NCI-H2107 (cell line): ENCODE results near the gene PDE4D.
"Not testable (repeated sequence)": the region's sequence is repeated elsewhere in the genome, so short reads cannot be mapped to it uniquely, and the experiment has no call there.

Experiments used
- DNase-seq: peaks from one replicate; lab custom pipeline; 2025; lab: John Stamatoyannopoulos, UW

The PDE4D gene

DNA sequence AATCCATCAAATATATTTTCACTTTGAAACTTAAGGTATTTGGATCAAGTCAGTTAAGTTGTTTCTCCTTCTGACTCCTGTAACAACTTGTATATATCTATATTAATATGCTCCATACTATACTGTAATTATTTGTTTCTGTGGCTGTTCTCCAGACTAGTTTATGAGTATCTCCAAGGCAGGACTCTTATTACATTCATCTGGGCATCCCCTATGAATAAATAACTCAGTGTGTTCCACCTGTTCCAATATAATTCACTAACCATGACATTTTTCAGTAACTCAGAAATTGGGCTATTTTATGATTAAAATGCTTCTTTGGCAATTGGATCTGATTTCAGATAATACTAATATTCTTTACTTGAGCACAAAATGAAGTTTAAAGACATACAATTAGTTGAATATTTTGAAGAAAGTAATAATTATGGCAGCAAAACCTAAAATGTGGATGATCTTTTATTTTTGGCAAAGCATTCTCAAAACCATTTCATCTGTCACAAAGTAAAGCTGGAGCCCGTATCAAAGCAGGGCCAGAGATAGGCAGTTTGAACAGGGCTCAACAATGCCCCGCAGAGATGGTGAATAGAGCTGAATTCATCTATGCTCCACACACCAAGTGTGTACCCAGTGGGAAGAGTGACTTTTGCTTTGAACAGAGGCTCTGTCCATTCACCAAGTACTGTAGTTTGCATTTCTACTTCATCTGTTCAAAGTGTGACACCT lies 314.3 kb downstream of the PDE4D start:
- DNase-seq: no peak

DNA sequence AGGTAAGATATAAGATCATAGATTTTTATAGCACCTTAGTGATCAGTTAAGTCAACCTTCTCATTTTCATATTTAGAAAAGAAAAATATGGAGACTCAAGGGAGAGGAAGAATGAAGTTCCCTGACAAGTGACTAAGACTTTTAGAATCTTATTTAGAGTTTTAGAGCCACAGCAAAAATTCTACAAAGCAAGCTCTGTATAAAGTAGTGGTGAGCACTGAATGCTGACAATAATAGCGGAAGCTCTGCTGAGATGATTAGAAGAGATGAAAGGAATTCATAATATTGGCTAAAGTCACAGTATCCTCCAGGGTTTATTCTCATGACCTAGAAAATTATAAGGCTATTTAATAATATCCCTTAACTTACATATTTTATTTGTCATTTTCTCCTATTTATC lies 316.0 kb downstream of the PDE4D start:
- no peak for DNase-seq

DNA sequence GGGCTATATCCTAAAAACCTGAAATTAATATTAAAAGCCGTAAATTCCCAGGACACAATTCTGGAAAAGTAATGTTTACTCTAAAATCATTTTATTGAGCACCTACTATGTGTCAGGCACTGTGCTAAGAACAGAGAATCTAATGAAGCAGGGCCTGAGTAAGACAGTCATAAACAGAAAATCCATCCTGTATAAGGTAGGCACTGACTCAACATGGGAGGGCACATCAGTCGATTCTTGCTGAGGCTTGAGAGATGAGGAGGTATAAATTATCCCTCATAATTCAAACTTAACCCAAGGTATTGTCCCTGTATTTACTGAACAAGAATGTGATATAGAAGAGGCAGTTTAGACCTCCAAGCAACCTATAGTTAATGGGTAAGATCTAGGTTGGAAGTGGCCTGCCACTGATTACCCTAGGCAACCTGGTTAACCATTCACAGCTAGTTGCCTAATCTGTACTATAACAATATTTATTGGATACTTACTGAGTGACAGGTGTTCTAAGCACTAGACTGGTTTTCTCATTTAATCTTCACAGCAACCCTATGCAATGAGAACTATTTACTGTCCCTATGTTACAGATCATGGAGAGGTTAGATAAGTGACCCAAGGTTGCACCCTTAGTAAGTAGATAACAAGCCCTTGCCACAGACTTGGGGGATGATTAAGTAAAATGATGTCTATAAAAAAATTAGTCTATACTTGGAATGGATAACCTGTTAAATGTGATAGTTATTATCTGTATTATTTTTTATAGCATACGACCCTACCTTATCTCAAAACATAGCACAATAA lies 317.7 kb downstream of the PDE4D start:
- no peak for DNase-seq

DNA sequence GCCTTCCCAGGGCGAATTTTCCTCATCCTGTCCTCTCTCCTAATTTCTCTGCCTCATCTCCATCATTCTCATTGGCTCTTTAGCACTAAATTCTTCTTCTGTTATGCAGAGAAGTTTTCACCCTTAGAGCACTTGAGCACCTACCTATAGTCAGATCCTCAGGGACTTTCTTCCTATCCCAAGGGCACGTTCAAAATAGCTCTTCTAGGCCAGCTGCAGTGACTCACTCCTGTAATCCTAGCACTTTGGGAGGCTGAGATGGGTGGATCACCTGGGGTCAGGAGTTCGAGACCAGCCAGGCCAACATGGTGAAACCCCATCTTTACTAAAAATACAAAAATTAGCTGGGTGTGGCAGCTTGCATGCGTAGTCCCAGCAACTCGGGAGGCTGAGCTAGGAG lies 320.0 kb downstream of the PDE4D start:
- not testable (repeated sequence) for DNase-seq

DNA sequence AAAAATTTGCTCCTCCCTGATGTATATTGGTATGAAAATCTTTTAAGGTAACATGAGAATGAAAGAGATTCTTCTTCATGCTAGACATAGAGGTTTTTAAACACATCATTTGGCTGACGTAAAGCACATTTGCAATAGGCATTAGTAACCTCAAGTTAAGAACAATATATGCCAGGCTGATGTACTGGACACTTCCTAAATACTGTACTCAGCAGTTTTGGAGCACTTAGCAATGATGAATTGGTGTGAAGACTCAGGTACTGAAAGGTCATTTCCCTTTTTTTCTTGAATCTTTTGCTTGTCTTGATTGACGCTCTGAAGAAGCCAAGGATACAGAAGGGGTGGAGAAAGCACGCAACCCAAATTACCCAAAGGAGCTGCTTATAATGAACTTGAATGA lies 322.5 kb downstream of the PDE4D start:
- no peak for DNase-seq

DNA sequence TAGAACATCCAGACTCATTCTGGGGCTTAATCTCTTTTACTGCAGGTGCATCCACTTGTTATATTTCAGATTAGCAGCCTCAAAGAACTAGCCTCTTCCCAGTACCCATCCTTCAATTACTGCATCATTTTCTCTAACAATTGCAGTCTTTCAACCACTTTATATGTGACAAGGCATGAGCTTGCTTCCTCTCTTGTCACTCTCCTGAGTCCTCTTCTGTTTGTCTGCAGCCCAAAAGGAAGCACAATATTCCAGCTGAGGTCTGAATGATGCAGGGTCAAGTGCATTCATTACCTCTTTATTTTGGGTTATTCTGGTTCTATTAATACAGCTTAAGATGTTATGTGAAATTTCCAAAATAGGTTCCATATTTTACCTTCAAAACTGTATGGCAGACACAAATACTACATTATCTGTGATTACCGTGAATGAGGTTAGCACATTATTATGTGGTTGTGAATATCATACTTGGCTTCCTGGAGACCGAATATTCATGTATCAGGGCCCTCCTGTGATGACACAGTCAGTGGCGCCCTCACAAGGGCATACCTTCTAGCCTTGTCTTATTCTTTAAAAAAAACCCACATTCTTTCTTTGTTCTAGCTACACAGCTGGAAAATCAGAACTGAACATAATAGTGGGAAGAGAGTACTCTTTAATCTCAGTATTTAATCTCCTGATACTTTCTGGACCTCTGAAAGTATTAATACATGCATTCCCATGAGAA lies 323.8 kb downstream of the PDE4D start:
- DNase-seq: no peak

DNA sequence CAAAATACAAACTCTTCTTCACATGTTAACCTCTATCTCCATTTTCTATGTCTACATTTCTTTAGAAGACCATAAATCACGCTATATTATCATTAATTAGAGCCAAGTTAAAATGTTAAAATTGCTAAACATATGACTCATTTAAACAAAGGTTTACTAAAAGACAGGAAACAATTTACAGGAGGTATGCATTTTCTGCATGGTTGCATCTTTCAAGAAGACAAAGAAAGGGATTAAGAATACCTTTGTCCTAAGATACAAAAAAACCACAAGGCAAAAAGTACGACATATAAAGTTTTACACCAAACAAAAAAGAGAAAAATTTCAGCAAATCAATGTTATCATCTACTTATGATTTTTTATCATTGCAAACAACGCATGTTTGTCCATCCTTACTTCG lies 324.4 kb downstream of the PDE4D start:
- no peak for DNase-seq

DNA sequence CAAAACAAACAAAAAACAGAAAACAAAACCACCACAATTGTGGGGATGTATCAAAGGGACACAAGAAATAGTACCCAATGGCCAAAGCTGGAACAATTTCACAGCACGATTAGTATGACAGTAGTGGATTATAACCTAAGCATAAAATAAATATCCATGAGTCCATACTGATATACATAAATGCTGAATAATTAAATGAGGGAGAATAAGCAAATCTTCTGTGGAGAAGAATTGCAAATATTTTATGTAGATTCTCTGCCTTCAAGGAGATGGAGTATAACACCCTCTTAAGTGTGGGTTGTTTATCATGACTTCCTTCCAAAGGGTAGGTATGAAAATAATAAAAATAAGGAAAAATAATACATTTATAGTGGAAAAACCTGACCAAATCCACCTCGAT lies 325.4 kb downstream of the PDE4D start:
- no peak for DNase-seq

DNA sequence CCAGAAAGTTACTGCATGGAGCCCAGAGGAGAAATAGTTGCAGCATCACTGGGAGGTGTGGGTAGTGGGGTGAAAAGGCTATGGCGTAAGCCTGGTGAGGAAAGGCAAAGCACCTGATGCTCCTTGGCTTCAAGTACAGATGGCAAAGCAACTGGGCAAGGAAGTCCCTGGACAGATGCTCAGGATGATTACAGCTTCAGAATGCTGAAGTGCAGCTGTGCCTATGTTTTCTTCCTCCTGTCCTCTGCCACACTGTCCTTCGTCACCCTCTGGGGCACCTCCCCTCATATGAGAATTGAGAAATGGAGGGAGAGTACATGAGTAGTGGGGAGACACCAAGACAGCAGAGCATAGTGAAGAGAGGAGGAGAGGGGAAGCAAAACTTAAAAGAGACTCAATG lies 328.0 kb downstream of the PDE4D start:
- no peak for DNase-seq

DNA sequence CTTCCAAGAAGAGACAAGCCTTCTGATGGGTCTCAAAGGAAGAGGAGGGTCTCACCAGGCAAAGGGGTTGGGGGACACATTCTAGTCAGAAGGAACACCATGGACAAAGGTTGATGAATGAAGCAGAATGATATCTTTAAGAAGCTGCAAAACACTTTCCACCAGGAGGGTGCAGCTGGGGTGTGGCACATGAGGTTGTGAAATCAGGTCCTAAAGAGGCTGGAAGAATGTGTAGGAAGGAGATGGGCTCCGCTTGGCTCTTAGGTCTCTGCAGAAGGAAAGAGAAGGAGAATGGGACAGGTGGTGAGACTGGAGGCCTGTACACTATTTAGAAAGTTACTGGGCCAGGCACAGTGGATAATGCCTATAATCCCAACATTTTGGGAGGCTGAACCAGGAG lies 328.6 kb downstream of the PDE4D start:
- no peak for DNase-seq

DNA sequence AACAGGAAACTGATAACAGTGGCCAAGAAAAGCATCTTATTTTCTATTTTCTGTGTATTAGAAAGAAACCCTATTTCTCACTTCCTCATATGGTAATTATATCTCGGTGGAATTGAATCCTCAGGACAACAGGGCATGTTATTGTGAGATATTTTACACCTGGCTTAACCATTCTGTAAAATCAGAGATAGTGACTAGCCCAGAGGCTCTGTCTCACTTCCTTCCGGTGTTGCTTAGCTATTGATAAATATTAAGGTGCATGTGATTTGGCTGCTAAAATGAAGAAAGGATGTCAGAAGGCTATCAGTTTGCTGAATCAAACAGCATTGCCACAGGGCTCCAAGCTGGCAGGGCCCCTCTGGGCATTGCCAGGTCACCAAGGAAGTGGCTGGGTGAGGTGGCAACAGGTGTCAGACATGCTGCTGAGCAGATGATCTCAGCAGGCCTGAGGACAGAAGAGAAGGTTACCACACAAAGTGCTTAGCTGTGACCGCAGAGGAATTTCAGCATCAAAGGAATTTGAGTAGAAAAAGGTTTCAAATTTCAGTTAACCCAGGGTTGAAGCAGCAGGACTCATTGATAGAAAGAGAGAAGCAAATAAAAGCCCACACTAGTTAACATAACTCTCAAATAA lies 330.7 kb downstream of the PDE4D start:
- no peak for DNase-seq

DNA sequence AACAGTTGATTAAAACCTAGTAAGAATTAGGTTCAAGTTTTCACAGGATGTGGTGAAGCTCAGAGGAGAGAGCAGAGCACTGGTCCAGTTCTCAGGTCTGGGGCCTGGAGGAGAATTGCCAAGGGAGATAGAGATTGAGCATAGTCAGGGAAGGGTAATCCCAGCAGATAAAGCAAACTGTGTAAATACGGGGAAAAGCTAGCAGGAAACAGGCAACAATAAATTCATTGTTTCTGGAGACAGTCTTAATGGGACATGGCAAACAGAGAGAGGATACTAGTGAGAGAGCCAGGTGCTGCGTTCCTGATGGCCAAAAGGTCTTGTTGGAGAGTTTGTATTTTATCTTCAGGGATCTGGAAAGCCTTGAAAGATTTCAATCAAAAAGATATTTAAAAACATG lies 333.0 kb downstream of the PDE4D start:
- DNase-seq: no peak

DNA sequence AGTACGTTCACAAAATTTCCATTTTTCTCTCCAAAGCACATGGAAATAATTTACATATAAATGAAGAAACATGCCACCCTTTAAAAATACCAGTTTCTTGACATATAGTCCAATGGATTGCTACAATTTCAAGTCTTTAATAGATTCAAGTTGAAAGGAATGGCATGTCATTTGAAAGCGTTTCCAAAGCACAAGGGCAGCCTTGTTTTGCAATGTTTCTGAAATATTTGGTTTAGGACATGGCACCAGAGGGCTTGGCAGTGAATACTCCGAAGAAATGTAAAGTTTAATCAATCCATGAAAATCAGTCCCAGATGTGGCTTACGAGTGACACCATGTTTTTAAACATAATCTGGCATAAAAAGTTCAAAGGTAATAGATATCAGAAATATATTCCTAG lies 333.7 kb downstream of the PDE4D start:
- DNase-seq: no peak

DNA sequence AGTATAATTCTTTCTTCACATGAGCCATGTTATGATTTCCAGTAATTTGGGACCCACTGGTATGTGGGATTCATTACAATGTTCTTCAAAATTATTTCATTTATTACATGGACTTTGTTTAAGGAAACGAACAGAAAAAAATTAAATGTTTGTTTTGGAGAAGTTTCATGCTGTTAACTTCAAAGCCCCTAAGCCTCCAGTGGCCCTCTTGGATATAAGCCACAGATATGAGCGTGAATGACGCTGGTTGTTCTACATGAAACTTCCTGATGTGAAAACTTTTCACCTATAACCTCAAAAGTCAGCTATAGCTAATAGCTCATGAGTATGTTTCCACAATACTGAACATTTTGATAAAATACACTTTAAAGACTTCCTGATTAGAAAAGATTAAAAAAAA lies 334.2 kb downstream of the PDE4D start:
- DNase-seq: no peak

DNA sequence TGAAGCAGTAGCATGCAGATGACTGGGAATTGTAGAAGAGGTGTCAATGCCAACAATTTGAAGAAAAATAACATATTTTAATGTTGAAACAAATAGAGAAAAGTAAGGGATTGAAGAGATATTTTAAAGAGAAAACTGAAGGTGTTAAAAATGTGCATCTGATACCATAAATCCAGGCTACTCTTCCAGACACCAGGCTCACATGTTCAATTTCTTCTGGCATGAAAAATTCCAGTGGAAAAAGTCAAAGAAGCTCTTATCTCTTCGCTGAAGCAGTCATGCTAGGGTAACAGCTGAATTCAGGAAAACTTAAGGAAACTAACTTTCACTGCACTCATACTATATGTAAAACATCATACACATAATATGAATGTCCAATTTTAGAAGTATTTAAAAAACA lies 335.0 kb downstream of the PDE4D start:
- no peak for DNase-seq

DNA sequence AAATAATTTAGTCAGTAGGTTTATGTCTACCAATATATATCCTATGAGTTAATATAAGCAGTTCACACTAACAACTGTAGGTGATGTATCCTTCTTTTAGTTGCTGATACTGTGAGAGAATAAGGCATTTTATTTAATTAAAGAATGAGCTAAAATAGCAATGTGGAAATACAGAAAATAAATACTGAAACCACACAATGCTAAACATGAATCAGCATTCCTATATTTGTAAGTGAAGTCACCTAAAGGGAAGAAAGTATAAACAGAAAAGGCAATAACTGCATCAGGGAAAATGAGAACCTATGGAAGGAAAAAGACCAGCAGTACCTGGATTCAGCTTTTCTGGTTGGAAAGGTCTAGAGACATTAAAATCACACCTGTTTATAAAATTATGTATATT lies 336.0 kb downstream of the PDE4D start:
- no peak for DNase-seq

DNA sequence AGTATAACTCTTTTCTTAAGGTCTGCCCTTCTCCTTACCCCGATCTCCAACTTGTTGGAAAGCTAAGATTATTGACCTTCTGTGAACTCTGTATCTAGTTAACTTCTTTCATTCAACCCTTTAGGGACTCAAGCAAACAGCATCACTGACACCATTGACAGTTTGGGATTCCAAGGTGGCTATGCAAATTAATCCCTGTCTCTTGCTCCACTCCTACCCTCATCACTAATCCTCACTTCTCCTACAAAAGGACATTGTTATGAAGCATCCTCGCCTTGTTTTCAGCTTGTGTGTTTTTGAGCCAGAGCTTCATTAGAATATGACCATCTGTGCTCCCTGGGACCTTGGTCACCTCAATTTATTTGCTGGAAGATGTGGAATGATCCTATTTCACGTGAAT lies 337.9 kb downstream of the PDE4D start:
- no peak for DNase-seq

DNA sequence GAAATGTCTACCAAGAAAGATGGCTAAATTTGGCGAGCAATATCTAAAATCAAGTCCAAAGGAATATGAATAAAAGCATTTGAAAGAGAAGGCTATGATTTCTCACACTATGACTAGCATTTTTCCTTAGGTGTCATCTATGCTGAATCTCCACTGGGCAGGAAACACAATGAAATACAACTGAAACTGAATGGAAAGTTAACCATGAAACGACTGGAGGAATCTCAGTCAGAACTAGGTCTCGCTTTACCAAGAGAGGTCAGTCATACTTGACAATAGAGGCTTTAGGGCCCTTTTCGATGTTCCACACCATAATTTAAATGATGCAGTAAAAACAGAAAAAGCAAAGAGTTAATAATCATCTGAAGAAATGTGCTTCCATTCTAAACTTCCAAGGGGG lies 339.0 kb downstream of the PDE4D start:
- no peak for DNase-seq

DNA sequence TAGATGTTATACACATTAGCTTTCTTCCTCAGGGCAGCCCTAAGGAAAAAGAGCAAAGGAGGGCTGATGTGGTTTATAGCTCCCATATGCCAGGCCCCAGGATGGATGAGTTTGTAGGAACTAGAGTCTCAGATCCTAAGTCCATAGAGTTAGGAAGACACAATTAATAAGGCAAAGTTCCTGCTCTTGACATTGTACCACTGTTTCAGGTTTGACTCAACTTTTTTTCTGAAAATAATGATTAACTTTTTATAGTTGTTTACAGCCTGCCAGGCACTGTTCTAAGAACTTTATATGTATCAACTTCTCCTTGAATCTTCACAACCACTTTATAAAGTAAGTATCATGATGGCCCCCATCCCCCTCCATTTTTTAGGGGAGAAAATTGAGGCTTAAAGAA lies 339.5 kb downstream of the PDE4D start:
- DNase-seq: no peak

DNA sequence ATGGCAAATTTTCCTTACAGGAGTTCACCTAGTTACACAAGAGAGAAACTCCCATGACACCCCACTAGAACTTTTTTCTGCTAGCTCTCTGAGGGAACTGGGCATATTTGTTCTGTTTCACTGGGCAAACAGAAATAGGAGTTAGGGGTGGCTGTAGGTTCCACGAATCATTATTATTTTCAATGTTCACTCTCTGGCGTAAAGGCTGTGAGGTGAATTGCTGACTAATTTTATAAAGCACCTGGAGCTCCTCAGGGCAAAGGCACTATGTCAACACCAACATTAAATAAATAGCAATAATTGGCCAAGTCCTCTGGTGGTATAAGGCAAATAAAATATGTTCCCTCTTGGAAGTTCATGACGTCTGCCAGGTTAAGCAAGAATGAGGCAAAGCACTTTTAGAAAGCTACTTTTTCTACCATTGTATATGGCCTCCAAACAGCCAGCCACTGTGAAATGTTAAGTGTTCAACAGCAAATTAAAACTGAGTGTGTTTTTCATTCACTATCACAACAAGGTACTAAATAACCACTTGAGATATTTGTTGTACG lies 344.6 kb downstream of the PDE4D start:
- no peak for DNase-seq

DNA sequence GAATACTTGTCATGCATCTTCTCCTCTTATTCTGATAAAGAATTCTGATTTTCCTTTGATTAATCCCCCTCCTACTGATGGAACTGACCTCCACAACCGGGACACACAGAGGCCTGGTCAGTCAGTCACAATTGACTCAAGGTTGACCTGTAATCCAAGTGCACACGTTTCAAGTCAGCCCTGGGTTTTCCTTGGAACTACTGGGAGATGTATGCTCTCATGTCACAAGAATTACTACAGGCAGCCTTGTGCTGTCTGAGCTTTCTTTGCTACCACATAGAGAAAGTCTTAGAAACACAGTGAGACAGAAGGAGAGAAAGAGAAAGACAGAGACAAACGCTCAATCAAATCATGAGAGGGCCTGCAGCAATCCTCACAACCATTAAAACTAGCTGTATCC lies 345.8 kb downstream of the PDE4D start:
- DNase-seq: no peak

DNA sequence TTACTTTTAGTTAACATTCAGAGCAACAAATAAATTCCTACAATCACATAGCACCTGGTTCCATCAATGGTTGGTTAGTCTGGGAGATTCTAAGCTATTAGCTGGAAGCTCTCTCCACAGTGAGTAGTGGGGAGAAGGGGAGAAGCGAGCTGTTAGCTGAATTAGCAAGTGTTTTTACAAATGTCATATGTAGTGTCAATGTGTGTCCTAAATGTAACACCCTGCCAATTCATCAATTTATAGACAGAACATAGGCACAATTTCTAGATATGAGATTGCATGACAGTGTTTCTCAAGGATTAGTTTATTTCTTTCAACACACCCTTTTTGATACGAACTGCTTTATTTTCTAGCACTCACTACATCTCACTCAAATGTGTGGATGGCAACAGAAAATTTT lies 349.0 kb downstream of the PDE4D start:
- DNase-seq: no peak
